ENCODE measurements around the gene FRMD5. TPM values are rescaled to one million over a fixed set of nuclear protein-coding genes. Genes with fewer than 3 reads are reported as not detected.
A peak's percentile ranks its signal among the peaks of the same experiment; 100 is the strongest.
"Not testable (repeated sequence)": the region's sequence is repeated elsewhere in the genome, so short reads cannot be mapped to it uniquely, and the experiment has no call there.

FRMD5 gene
- total and polyA plus RNA-seq, 2 experiments from 2014 or later = 5.9 to 10.1 TPM

DNA sequence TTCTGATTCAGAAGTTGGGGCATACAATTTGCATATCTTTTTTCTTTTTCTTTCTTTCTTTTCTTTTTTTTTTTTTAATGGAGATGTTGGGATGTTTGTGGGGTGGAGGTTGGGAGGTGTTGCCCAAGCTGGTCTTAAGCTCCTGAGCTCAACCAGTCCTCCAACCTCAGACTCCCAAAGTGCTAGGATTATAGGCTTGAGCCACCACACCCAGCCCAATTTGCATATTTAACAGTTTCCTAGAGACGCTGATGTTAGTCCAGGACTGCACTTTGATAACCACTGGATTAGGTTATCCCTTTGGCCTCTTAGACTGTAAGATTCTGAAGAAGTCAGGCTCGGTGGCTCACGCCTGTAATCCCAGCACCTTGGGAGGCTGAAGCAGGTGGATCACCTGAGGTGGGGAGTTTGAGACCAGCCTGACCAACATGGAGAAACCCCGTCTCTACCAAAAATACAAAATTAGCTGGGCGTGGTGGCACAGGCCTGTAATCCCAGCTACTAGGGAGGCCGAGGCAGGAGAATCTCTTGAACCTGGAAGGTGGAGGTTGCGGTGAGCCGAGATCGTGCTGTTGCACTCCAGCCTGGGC lies 365.0 kb downstream of the FRMD5 start:
- not testable (repeated sequence) for H4K20me1 ChIP-seq (replicated peaks; ENCODE audit: insufficient read depth); H3K4me3 ChIP-seq; H3K4me1 ChIP-seq (ENCODE audit: insufficient read depth); H3K4me3 Mint-ChIP-seq; DNase-seq (ENCODE audit: low spot score); H2AFZ ChIP-seq; H3K79me2 ChIP-seq (replicated peaks; ENCODE audit: insufficient read depth); H3K4me2 ChIP-seq; H3K27ac ChIP-seq (ENCODE audit: low read depth); H3K36me3 ChIP-seq (ENCODE audit: insufficient read depth); ATAC-seq; H3K4me1 Mint-ChIP-seq; H3K27ac Mint-ChIP-seq
- Mint-ChIP-seq H3K9me3 (peaks cover 16% of the 10 kb centered on the region; the same call in 2 of the 3 replicates), H3K27me3 (ENCODE audit: insufficient read depth, low read depth, poor library complexity) (peaks cover 18% of the 10 kb centered on the region), H3K36me3 (ENCODE audit: low read depth) (peaks cover 29% of the 10 kb centered on the region)
- H3F3A ChIP-seq (replicated peaks; ENCODE audit: low read depth) = peaks cover 14% of the 10 kb centered on the region
- H3K27me3 ChIP-seq (ENCODE audit: insufficient read depth) = peaks cover 13% of the 10 kb centered on the region
- peaks cover 12% of the 10 kb centered on the region for H3K9me2 ChIP-seq (ENCODE audit: insufficient read depth)

DNA sequence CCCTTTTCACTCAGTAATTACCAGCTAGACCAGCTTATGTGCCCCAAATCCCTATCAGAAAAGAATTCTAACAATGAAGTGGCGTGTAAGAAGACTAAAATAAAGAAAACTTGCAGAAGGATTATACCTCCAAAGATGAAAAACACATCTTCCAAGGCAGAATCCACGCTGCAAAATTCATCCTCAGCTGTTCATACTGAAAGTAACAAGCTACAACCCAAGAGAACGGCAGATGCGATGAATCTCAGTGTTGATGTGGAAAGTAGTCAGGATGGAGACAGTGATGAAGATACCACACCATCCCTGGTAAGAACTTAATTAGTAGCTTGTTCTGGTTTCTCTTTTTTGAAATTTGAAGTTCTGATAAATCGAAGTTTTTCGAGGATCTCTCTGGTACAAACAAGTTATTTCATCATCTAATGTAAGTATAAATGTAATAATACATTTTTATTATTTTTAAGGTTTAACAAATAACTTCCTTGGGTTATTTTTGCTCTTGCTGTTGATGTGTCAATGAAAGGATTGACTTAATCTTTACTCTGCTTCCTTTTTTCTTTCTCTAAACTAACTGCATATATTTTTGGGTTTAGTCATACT lies 366.9 kb downstream of the FRMD5 start:
- H3K4me1 ChIP-seq (ENCODE audit: insufficient read depth) = no peaks in the 10 kb centered on the region
- H3K27me3 Mint-ChIP-seq (ENCODE audit: insufficient read depth, low read depth, poor library complexity) = peaks cover 27% of the 10 kb centered on the region
- H3K4me1 Mint-ChIP-seq = peaks cover 4% of the 10 kb centered on the region; the same call in 1 of the 3 replicates
- ATAC-seq = no peak
- H2AFZ ChIP-seq = no peak overlapping the region
- H3K79me2 ChIP-seq (replicated peaks; ENCODE audit: insufficient read depth) = peaks cover 11% of the 10 kb centered on the region
- peaks cover 26% of the 10 kb centered on the region for H3K36me3 Mint-ChIP-seq (ENCODE audit: low read depth)
- H3K4me2 ChIP-seq = peak overlapping the region; percentile 41; the same call in 1 of the 2 replicates
- peak overlapping the region; percentile 83 for H3K4me3 Mint-ChIP-seq
- H3K27me3 ChIP-seq (ENCODE audit: insufficient read depth) = peaks cover 15% of the 10 kb centered on the region
- H3K9me3 Mint-ChIP-seq = peaks cover 23% of the 10 kb centered on the region
- no peak overlapping the region for H3K27ac Mint-ChIP-seq
- 0 out of 2 replicates have a peak, but pooled peaks cover 4% of the 10 kb centered on the region for H4K20me1 ChIP-seq (replicated peaks; ENCODE audit: insufficient read depth)
- no peak for DNase-seq (ENCODE audit: low spot score)
- peaks cover 4% of the 10 kb centered on the region; the same call in 1 of the 2 replicates for H3K36me3 ChIP-seq (ENCODE audit: insufficient read depth)
- H3F3A ChIP-seq (replicated peaks; ENCODE audit: low read depth) = peaks cover 14% of the 10 kb centered on the region
- peak overlapping the region; percentile 69; the same call in 1 of the 2 replicates for H3K4me3 ChIP-seq
- H3K9me2 ChIP-seq (ENCODE audit: insufficient read depth) = peaks cover 12% of the 10 kb centered on the region
- peak overlapping the region; percentile 78 for H3K27ac ChIP-seq (ENCODE audit: low read depth)
- TF ChIP-seq, protein P1, sequence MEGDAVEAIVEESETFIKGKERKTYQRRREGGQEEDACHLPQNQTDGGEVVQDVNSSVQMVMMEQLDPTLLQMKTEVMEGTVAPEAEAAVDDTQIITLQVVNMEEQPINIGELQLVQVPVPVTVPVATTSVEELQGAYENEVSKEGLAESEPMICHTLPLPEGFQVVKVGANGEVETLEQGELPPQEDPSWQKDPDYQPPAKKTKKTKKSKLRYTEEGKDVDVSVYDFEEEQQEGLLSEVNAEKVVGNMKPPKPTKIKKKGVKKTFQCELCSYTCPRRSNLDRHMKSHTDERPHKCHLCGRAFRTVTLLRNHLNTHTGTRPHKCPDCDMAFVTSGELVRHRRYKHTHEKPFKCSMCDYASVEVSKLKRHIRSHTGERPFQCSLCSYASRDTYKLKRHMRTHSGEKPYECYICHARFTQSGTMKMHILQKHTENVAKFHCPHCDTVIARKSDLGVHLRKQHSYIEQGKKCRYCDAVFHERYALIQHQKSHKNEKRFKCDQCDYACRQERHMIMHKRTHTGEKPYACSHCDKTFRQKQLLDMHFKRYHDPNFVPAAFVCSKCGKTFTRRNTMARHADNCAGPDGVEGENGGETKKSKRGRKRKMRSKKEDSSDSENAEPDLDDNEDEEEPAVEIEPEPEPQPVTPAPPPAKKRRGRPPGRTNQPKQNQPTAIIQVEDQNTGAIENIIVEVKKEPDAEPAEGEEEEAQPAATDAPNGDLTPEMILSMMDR (conservative IDR thresholded peaks at IDR 0.05; ENCODE audit: low read depth in 2 of 2) = no peak
- TF ChIP-seq NANOG (IDR thresholded peaks at IDR 0.05; ENCODE audit: borderline replicate concordance) = no peak
- TF ChIP-seq, protein P2, sequence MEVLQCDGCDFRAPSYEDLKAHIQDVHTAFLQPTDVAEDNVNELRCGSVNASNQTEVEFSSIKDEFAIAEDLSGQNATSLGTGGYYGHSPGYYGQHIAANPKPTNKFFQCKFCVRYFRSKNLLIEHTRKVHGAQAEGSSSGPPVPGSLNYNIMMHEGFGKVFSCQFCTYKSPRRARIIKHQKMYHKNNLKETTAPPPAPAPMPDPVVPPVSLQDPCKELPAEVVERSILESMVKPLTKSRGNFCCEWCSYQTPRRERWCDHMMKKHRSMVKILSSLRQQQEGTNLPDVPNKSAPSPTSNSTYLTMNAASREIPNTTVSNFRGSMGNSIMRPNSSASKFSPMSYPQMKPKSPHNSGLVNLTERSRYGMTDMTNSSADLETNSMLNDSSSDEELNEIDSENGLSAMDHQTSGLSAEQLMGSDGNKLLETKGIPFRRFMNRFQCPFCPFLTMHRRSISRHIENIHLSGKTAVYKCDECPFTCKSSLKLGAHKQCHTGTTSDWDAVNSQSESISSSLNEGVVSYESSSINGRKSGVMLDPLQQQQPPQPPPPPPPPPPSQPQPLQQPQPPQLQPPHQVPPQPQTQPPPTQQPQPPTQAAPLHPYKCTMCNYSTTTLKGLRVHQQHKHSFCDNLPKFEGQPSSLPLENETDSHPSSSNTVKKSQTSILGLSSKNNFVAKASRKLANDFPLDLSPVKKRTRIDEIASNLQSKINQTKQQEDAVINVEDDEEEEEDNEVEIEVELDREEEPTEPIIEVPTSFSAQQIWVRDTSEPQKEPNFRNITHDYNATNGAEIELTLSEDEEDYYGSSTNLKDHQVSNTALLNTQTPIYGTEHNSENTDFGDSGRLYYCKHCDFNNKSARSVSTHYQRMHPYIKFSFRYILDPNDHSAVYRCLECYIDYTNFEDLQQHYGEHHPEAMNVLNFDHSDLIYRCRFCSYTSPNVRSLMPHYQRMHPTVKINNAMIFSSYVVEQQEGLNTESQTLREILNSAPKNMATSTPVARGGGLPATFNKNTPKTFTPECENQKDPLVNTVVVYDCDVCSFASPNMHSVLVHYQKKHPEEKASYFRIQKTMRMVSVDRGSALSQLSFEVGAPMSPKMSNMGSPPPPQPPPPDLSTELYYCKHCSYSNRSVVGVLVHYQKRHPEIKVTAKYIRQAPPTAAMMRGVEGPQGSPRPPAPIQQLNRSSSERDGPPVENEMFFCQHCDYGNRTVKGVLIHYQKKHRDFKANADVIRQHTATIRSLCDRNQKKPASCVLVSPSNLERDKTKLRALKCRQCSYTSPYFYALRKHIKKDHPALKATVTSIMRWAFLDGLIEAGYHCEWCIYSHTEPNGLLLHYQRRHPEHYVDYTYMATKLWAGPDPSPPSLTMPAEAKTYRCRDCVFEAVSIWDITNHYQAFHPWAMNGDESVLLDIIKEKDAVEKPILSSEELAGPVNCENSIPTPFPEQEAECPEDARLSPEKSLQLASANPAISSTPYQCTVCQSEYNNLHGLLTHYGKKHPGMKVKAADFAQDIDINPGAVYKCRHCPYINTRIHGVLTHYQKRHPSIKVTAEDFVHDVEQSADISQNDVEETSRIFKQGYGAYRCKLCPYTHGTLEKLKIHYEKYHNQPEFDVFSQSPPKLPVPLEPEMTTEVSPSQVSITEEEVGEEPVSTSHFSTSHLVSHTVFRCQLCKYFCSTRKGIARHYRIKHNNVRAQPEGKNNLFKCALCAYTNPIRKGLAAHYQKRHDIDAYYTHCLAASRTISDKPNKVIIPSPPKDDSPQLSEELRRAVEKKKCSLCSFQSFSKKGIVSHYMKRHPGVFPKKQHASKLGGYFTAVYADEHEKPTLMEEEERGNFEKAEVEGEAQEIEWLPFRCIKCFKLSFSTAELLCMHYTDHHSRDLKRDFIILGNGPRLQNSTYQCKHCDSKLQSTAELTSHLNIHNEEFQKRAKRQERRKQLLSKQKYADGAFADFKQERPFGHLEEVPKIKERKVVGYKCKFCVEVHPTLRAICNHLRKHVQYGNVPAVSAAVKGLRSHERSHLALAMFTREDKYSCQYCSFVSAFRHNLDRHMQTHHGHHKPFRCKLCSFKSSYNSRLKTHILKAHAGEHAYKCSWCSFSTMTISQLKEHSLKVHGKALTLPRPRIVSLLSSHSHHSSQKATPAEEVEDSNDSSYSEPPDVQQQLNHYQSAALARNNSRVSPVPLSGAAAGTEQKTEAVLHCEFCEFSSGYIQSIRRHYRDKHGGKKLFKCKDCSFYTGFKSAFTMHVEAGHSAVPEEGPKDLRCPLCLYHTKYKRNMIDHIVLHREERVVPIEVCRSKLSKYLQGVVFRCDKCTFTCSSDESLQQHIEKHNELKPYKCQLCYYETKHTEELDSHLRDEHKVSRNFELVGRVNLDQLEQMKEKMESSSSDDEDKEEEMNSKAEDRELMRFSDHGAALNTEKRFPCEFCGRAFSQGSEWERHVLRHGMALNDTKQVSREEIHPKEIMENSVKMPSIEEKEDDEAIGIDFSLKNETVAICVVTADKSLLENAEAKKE (CRISPR knock-in tag; IDR thresholded peaks at IDR 0.05) = no peak
- TF ChIP-seq, protein P3, sequence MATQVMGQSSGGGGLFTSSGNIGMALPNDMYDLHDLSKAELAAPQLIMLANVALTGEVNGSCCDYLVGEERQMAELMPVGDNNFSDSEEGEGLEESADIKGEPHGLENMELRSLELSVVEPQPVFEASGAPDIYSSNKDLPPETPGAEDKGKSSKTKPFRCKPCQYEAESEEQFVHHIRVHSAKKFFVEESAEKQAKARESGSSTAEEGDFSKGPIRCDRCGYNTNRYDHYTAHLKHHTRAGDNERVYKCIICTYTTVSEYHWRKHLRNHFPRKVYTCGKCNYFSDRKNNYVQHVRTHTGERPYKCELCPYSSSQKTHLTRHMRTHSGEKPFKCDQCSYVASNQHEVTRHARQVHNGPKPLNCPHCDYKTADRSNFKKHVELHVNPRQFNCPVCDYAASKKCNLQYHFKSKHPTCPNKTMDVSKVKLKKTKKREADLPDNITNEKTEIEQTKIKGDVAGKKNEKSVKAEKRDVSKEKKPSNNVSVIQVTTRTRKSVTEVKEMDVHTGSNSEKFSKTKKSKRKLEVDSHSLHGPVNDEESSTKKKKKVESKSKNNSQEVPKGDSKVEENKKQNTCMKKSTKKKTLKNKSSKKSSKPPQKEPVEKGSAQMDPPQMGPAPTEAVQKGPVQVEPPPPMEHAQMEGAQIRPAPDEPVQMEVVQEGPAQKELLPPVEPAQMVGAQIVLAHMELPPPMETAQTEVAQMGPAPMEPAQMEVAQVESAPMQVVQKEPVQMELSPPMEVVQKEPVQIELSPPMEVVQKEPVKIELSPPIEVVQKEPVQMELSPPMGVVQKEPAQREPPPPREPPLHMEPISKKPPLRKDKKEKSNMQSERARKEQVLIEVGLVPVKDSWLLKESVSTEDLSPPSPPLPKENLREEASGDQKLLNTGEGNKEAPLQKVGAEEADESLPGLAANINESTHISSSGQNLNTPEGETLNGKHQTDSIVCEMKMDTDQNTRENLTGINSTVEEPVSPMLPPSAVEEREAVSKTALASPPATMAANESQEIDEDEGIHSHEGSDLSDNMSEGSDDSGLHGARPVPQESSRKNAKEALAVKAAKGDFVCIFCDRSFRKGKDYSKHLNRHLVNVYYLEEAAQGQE (IDR thresholded peaks at IDR 0.05; ENCODE audit: unreplicated experiment) = no peak
- TF ChIP-seq JUNB (IDR thresholded peaks at IDR 0.05; ENCODE audit: unreplicated experiment) = no peak
- no peak for TF ChIP-seq EZH2 (IDR thresholded peaks at IDR 0.05; ENCODE audit: low read depth, unreplicated experiment)
- TF ChIP-seq, protein P4, sequence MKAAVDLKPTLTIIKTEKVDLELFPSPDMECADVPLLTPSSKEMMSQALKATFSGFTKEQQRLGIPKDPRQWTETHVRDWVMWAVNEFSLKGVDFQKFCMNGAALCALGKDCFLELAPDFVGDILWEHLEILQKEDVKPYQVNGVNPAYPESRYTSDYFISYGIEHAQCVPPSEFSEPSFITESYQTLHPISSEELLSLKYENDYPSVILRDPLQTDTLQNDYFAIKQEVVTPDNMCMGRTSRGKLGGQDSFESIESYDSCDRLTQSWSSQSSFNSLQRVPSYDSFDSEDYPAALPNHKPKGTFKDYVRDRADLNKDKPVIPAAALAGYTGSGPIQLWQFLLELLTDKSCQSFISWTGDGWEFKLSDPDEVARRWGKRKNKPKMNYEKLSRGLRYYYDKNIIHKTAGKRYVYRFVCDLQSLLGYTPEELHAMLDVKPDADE (IDR thresholded peaks at IDR 0.05) = no peak

Data from GM23338 (cell line).